Sciatic nerve (tissue), 2 donors: ENCODE data around the gene PIGU. TPM values are rescaled to one million over a fixed set of nuclear protein-coding genes. Genes with fewer than 3 reads are reported as not detected.

Source experiments
- ATAC-seq: fragments of 200-7000 bp; cut with Tn5 transposase; one replicate; pipeline ENCODE4 v1.9.1; 2020; ENCODE audit warnings: mild to moderate bottlenecking, moderate library complexity
- DNase-seq: peaks from one replicate; pipeline ENCODE4 v3.0.0-alpha.2; 2020; ENCODE audit warnings: low spot score
- intact Hi-C: fragments of 100-400 bp; cut with DNase I; formaldehyde crosslinking; loops from one replicate; pipeline ENCODE4 v1.14.2; 2022
- total RNA-seq: library from RNA; stranded (reverse); fragmentation: NEBNext Ultra II Directional; extraction: Animal tissue kit (Norgen Biotek cat#: 25700); gene quantifications from one replicate; pipeline ENCODE4 v1.2.1, GENCODE V29; 2021
- donor health status: DM: no; HTN: no; CAD: no.
- donor health status: DM: no; HTN: no; CAD: no.

Gene PIGU
- total RNA-seq, 1 donor from 2014 or later = 28.2 TPM

DNA sequence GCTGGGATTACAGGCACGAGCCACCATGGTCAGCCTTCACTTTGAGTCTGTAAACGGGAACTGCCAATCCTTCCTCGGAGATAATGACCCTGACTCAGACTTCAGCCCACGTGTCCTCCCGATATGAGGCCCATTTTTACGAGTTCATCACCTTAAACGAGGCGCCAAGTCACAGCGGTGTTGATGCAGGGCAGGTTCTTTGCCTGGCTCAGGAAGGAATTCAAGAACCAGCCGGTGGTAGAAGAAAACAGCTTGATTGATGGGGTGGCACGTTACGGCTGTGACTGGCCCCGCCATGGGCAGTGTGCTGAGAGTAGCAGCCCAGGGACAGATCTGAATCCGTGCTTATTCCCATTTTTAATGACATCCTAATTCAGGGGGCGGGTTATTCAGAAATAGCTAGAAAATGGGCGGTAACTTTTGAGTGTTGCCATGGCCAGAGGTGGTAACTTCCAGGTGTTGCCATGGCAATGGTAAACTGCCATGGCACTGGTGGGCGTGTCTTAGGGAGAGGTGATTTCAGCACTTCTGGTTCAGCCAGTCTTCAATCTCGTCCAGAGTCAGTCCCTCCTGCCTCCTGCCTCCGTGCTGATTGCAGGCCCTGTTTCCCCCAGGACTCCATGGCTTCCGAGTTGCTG, 127.5 kb downstream of the PIGU start:
- intact Hi-C loops = no loop called here
- DNase-seq (no peak), ATAC-seq (no peak)

DNA sequence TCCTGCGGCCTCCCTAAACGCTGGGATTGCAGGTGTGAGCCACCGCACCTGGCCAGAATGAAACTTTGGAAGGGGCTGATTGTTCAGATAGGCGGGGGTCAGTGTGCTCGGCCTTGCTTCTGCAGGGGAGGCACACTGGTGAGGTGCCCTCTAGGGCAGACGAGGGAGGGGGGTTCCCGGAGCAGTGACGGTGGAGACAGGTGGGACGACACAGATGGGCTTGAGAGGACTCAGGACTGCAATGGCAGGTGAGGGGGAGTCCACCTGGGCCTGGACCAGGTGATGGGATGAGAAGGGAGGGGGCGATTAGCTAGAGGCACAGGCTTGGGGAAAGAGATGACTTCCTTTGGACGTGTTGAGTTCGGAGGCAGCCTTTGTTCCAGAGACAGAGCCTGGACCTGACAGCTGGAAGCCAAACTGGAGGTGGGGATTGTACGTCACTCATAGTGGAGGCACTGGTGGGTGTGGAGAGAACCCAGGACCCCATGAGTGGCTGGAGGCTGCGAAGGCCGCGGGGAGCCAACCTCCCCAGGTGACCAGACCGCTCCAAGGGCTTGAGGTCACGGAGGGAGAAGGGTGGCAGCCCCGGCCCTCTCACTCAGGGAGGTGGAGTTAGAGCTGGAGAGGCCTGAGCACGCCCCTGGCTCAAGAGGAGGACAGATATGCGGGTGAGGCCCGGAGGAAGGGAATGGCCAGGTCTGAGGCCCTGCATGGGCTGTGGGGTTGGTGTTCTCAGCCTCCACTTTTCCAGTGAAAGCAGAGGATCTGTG, 128.9 kb downstream of the PIGU start:
- ATAC-seq (no peak), DNase-seq (no peak)
- intact Hi-C loops = no loop called here

DNA sequence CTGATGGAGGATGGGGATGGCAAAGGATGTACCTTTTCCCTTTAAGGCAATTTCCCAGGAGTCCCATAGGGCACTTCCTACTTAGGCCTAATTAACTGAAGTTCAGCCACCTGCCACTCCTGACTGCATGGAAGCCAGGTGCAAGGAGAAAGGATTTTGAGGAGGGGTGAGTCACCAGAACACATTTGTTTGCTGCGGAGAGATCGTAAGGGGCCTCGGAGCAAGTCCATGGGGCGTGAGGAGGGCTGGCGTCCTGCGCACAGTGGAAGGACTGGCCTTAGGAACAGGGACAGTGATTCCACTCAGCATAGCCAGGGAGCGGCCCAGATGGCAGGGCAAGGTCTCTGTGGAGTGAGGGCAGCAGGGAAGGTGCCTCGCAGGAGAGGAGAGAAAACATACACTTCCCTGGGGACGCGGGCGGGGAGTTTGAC, 130.1 kb downstream of the PIGU start:
- ATAC-seq = no peak
- DNase-seq = no peak
- intact Hi-C loops = no loop called here

DNA sequence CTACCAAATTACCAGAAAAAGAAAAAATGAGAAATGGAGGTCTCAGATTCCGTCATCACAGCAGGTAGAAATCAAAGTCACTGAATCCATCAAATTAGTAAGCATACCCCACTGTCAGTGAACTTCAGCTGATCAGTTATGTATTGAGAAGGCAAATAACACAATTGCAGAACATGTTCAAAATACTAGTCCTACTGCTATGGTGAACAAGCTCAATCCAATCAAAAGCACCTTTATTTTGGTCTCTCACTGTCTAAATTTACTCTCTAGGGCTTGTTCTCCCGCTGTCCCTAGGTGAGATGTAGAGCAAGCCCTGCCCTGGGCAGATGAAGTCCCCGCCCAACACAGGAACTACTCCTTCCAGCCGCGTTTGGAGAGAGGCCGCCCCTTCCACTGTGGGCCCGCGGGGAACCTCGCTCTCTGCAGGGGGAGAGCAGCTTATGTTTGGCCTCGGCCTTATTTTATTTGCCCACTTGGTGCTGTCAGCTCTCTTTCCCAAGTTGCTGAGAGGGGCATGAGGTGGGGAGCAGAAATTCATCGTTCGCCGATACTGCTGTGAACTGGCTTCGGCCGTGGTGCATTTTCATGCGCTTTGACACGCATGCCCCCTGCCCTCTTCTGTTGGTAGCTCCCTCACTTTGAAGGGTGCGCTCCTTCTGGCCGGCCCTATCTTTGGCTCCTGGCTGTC, 132.6 kb downstream of the PIGU start:
- DNase-seq (no peak), ATAC-seq (peak; percentile 66)
- intact Hi-C loops = no loop called here

DNA sequence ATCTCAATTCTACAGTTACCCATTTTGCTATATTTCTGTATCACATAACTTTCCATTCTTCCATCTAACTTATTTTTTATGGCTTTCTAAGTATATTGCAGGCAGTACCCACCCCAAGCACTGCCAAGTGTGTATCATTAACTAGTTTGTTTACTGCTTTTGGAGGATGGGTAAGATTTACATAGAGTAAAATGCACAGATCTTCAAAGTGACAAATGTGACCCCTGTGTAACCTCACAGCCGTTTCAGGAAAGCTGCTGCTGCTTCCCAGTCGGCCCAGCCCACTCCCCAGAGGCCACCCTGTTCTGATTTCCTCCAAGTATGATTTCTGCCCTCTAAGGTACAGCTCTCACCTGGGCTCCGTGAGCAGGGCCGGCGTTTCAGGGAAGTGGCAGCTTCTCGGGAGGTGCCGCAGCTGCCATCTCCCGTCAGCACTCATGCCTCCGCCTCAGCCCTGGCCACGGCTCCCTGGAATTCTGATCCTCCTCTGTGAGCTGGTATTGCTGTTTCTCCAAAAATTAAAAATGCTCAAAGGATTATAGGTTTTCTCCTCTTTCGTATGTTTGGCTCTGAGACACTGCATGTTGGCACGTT, 133.3 kb downstream of the PIGU start:
- DNase-seq (no peak), ATAC-seq (no peak)
- intact Hi-C loops = no loop called here

DNA sequence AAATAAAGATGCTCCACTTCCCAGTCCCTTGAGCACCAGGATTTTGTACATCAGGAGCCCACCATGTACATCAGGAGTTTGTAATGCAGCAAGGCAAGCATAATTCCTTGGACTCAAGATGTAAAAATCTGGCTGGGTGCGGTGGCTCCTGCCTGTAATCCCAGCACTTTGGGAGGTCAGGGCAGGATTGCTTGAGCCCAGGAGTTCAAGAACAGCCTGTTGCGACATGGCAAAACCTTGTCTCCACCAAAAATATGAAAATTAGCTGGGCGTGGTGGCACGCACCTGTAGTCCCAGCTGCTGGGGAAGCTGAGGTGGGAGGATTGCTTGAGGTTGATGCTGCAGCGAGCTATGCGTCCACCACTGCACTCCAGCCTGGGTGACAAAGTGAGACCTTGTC, 134.5 kb downstream of the PIGU start:
- intact Hi-C loops = no loop called here
- no peak for DNase-seq
- ATAC-seq = no peak

DNA sequence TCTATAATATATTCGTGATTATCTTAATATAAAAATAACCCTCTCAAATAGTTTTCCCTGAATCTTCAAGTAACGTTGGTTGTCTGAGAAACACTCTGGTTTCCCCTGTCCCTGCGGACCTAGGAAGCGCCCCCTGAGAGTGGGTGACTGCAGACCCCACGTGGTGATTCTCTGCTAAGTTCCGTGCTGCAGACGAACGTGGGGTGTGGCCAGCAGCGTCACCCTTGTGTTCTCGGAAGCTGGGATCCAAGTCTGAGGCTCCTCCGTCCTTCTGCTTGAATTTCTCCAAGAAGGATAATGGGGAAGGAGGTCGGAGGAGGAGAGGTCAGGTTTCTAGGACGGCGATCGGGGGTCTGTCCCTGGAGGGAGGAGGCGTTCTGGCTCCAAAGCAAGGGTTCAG, 135.0 kb downstream of the PIGU start:
- DNase-seq (no peak), ATAC-seq (no peak)
- intact Hi-C loops = no loop called here

DNA sequence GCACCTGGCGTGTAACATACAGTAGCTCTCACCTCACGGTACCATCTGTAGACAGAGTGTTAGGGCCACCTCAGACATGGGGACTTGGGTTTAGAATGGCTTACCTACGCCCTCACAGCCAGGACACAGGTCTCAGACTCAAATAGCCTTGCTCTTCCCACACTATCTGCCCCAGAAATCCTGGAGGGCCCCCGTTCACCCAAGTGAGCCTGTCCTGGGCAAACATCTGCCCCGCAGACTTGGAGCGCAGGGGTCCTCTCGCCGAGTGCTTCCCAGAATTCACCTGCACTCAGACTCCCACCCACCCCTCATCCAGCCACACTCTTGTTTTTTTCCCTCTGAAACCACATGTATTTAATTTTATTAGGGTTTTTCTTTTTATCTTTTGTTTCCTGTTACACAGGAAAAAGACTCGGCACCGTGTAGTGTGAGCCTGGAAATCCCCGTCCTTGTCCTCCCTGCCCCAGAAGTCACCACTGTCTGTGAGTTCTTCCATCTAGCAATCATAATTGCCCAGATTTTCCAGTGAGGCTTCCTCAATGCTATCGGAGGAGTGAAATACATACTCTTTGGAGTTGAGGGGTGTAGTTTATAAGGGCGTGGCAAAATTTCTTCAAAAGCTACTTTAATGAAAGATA, 135.5 kb downstream of the PIGU start:
- ATAC-seq (no peak), DNase-seq (no peak)
- intact Hi-C loops = no loop called here

DNA sequence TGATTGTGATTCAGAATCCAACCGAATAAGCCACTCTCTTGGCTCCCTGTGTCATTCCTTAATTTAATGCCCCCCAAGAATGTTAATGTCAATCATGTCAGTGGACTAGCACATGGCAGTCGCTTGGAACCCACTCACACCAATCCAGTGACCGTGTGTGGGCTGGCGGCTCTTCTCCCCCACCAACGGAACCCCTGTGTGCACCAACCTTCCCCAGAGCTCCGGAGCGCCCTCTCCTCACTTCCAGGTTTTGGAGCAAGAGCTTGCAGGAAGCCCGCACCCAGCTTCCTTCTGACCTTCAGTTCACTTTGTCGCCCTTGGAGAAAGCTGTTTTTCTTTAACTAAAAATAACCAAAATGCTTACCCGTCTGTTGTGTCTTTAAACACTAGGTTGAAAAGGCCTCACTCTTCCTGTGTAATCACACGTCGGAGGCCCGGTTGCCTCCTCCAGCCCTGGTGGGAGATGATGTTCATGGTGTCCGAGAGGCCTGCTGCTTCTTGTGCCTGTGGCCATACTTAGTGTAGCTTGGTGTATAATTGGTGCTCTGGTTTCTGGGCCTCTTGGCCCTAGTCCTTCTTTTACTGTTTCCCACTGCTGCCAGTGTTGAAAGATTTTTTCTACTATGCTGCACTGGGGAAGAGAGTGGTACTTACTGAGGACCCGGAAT, 136.2 kb downstream of the PIGU start:
- intact Hi-C loops = no loop called here
- no peak for ATAC-seq
- DNase-seq = no peak

DNA sequence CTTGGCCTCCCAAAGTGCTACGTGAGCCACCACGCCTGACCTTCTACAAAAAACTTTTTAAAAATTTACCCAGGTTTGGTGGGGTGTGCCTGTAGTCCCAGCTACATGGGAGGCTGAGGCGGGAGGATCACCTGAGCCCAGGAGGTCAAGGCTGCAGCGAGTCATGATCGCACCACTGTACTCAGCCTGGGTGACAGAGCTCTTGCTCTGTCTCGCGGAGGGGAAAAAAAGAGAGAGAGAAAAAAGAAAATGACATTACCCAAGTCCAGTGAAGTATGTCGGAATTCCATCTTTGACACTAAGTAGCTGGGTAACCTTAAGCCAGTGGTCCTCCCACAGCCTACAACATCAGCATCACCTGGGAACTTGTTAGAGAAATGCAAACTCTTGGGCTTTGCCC, 137.1 kb downstream of the PIGU start:
- intact Hi-C loops = no loop called here
- DNase-seq (no peak), ATAC-seq (no peak)

DNA sequence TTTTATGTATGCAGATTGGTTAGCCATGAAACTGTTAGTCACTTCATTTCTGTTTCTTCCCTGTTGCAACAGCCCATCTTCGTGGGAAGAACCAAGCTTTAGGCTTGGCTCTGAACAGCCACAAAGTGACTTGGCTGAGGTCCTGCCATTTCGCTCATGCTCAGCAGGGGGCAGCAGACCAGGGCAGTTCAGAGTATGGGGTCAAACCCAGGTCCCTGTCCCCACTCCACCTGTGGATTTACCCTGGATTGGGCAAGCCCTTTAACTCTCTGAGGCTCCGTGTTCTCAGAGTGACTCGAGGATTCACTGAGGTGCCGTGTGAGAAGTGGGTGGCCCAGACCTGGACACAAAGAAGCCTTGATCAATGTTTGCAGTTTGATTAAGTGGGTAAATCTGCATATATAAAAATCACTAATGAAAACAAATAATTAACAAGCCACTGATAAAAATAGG, 138.2 kb downstream of the PIGU start:
- ATAC-seq (peak; percentile 52), DNase-seq (no peak)
- intact Hi-C loops = no loop called here

DNA sequence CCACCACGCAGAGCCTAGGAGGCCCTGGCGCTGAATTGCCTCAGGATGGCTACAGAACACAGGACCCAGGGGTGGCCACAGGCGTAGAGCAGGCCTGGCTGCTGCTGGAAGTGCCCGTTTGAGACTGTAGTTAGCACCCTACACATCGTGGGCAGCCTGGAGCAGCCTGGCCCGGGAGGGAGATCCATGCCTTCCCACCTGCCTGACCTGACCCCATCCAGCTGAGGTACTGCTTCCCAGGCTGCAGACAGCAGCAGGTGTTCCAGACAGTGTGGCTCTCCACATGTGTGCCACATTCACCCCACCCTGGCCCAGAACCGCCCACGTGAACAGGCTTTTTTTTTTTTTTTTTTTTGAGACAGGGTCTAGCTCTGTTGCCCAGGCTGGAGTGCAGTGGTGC, 139.2 kb downstream of the PIGU start:
- DNase-seq = no peak
- intact Hi-C loops = no loop called here
- peak; percentile 30 for ATAC-seq

DNA sequence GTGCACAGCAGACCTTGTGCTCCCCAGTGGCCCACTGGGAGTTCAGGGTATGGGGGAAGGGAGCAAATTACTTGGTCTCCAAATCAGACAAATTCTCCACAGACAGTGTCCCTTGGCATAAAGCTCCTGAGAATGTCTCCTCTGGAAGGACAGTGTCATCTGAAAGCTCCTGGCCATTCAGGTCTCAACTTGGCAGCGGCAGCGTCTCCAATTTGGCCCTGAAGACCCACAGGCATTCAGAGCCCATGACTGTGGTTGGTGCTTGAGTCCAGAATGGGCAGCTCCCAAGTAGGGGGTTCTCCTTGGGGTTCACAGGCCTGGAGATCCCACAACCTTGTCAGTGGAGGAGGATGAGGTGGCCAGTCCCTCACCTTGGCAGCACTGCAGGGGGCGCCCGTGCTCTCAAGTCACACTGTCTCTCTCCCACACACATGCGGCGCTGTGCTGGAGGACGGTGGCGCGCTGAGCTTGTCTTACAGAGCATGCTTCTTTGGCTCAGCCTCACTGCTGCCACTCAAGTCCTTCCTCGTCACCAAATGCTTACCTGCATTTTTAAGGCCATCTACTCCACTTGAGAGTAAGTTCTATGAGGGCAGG, 140.0 kb downstream of the PIGU start:
- intact Hi-C loops = no loop called here
- no peak for DNase-seq
- peak; percentile 48 for ATAC-seq

DNA sequence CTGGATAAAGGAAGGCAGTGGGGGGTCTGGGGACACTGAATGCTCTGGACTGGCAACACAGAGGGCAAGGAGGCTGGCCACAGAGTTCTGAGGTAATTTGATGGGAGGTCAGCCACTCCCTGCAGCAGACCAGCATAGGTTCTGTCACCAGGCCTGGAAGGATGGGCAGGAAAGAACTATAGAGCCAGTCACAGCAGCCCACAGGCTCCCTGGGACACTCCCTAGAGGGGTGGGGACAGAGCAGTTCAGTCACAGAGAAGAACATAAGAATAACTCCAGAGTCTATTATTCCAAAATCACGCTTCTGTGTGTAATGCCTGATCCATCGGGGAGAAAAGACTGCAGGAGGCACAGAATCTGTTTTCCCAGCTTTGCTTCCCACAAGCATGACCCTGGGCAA, 141.0 kb downstream of the PIGU start:
- DNase-seq = no peak
- no peak for ATAC-seq
- intact Hi-C loops = no loop called here

DNA sequence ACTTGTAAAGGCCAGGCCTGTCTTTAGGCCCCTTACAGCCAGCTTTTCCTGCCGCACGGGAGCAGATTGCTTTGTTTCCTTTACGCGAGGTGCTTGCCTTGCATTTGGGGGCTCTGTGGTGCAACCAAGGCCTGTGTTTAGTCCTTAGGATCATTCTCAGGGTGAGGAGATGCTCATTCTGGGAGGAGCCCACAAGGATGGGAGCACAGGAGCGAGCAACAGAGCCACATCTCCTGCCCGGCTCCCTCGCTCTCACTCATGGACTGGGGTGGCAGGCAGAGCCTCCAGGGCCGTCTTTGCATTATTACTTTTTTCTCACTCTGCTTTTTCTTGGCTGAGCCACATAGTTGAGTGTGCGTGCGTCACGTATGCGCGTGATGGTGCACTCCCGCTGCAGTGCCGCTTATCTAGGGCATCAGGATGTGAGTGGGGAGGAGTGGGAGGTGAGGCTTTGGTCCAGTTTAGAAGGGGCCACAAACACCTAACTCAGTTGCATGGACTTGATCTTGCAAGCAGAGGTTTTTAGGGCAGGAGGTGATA, 141.5 kb downstream of the PIGU start:
- DNase-seq (no peak), ATAC-seq (no peak)
- intact Hi-C loops = no loop called here

DNA sequence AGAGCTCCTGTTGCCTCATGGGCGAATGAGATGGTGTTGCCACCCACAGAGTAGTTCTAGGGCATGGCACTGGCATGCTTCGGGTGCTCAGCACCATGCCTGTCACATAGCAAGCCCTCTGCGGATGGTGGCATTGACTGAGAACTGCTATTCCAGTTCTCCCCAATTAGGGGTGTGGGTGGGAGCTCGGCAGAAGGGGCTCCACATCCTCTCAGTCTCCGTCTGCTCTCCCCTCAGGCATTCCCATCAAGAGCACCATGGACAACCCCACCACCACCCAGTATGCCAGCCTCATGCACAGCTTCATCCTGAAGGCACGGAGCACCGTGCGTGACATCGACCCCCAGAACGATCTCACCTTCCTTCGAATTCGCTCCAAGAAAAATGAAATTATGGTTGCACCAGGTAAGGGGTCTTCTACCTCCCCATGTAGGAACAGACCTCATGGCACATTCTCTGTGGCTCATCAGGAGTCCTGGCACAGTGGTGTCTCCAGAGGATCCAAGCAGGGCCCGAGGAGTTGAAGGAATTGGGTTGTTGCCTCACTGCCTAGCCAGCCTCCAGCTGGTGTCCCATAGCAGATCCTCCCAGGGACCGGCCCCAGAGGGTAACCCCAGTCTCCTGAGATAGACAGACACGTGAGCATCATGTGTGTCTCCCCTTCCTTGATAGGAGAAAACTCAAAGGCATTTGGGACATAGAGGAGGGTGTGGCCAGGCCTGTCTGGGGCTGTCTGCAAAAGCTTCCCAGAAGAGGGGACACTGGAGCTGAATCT, 142.3 kb downstream of the PIGU start:
- no peak for ATAC-seq
- DNase-seq = no peak
- intact Hi-C loops = no loop called here

DNA sequence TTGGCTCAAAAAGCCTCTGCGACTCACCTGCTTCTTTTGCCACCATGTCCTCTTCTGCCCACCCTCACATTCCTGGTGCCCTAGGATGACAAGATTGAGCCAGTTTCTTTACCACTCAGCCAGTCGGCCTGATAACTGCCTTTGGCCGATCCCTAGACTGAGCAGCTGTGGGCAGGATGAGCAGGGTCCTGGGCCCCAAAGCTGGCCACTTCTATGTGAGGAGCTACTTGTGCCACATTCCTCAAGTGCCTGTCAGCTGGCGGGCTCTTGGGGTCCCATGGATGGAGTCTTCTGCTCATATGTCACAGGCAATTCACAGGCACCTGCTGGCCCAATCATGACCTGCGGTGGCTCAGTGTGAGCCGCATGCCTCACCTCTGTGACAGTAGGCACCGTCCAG, 144.1 kb downstream of the PIGU start:
- intact Hi-C loops = no loop called here
- peak; percentile 39 for DNase-seq
- no peak for ATAC-seq

DNA sequence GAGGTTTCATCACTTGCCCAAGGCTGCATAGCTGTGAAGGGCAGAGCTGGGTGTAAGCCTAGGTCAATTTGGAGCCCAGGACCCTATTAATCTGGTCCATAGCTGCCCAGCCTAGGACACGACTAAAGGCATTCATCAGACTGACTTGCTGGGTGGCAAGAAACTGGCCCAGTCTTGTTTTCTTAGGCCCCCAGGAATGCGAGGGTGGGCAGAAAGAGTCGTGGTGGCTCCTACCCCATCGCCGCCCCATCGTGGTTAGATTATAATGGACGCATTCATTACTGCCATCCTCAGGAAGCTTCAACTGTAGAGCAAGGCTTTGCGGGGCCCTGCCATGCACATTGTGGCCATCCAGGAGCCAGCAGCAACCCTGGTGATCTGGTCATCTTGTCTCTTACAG, 144.6 kb downstream of the PIGU start:
- DNase-seq (peak; percentile 58), ATAC-seq (peak; percentile 46)
- intact Hi-C loops = no loop called here
